ENCODE data around the gene ADAMTS14. TPM values are rescaled to one million over a fixed set of nuclear protein-coding genes. Genes with fewer than 3 reads are reported as not detected.

The ADAMTS14 gene
- polyA plus RNA-seq, 1 donor = 7.2 TPM

GRCh38 chr10:70677016-70677415, 4.7 kb downstream of the ADAMTS14 start:
- Histone ChIP-seq H3K36me3 (ENCODE audit: control insufficient read depth, insufficient read depth, low read length) (peaks cover 2% of the 10 kb centered on the region), H3K4me3 (ENCODE audit: low read length) (no peak overlapping the region), H3K27me3 (ENCODE audit: control insufficient read depth, insufficient read depth, low read length) (peaks cover 21% of the 10 kb centered on the region), H3K27ac (ENCODE audit: low read length) (peak overlapping the region; percentile 42), H3K9me3 (ENCODE audit: control insufficient read depth, low read depth, low read length) (no peaks in the 10 kb centered on the region), H3K4me1 (ENCODE audit: control insufficient read depth, insufficient read depth, low read length) (peaks cover 17% of the 10 kb centered on the region)
- DNase-seq = no peak
- no CpG with 5 or more reads among the region's 5 CpGs for WGBS (ENCODE audit: insufficient coverage, low lambda C conversion rate)

GRCh38 chr10:70677620-70678249, 5.4 kb downstream of the ADAMTS14 start:
- H3K4me1 ChIP-seq (ENCODE audit: control insufficient read depth, insufficient read depth, low read length) = peaks cover 17% of the 10 kb centered on the region
- no CpG with 5 or more reads among the region's 9 CpGs for WGBS (ENCODE audit: insufficient coverage, low lambda C conversion rate)
- H3K4me3 ChIP-seq (ENCODE audit: low read length) = no peak overlapping the region
- H3K27me3 ChIP-seq (ENCODE audit: control insufficient read depth, insufficient read depth, low read length) = peaks cover 19% of the 10 kb centered on the region
- peak overlapping the region; percentile 42 for H3K27ac ChIP-seq (ENCODE audit: low read length)
- H3K36me3 ChIP-seq (ENCODE audit: control insufficient read depth, insufficient read depth, low read length) = peaks cover 2% of the 10 kb centered on the region
- peak; percentile 78 to 88 for DNase-seq
- no peaks in the 10 kb centered on the region for H3K9me3 ChIP-seq (ENCODE audit: control insufficient read depth, low read depth, low read length)

GRCh38 chr10:70678250-70678635, 5.9 kb downstream of the ADAMTS14 start:
- no CpG with 5 or more reads among the region's 3 CpGs for WGBS (ENCODE audit: insufficient coverage, low lambda C conversion rate)
- H3K27ac ChIP-seq (ENCODE audit: low read length) = no peak overlapping the region

GRCh38 chr10:70678757-70679489, 6.6 kb downstream of the ADAMTS14 start:
- WGBS (ENCODE audit: insufficient coverage, low lambda C conversion rate) = no CpG with 5 or more reads among the region's 3 CpGs
- DNase-seq = no peak
- peaks cover 9% of the 10 kb centered on the region for H3K27me3 ChIP-seq (ENCODE audit: control insufficient read depth, insufficient read depth, low read length)
- H3K4me3 ChIP-seq (ENCODE audit: low read length) = no peak overlapping the region
- peaks cover 17% of the 10 kb centered on the region for H3K4me1 ChIP-seq (ENCODE audit: control insufficient read depth, insufficient read depth, low read length)
- no peak overlapping the region for H3K27ac ChIP-seq (ENCODE audit: low read length)
- no peaks in the 10 kb centered on the region for H3K9me3 ChIP-seq (ENCODE audit: control insufficient read depth, low read depth, low read length)
- peaks cover 2% of the 10 kb centered on the region for H3K36me3 ChIP-seq (ENCODE audit: control insufficient read depth, insufficient read depth, low read length)

More at GRCh38 chr10:70678250-70678635, 5.9 kb downstream of the ADAMTS14 start:
- peaks cover 2% of the 10 kb centered on the region for H3K36me3 ChIP-seq (ENCODE audit: control insufficient read depth, insufficient read depth, low read length)
- H3K4me3 ChIP-seq (ENCODE audit: low read length) = no peak overlapping the region
- H3K9me3 ChIP-seq (ENCODE audit: control insufficient read depth, low read depth, low read length) = no peaks in the 10 kb centered on the region
- peaks cover 17% of the 10 kb centered on the region for H3K4me1 ChIP-seq (ENCODE audit: control insufficient read depth, insufficient read depth, low read length)
- DNase-seq = no peak
- peaks cover 14% of the 10 kb centered on the region for H3K27me3 ChIP-seq (ENCODE audit: control insufficient read depth, insufficient read depth, low read length)

- H3K27ac ChIP-seq (ENCODE audit: low read length) = no peak overlapping the region
- H3K4me1 ChIP-seq (ENCODE audit: control insufficient read depth, insufficient read depth, low read length) = peaks cover 17% of the 10 kb centered on the region
- no peak overlapping the region for H3K4me3 ChIP-seq (ENCODE audit: low read length)
- H3K36me3 ChIP-seq (ENCODE audit: control insufficient read depth, insufficient read depth, low read length) = peaks cover 2% of the 10 kb centered on the region
- H3K27me3 ChIP-seq (ENCODE audit: control insufficient read depth, insufficient read depth, low read length) = peaks cover 6% of the 10 kb centered on the region
- WGBS (ENCODE audit: insufficient coverage, low lambda C conversion rate) = no CpG with 5 or more reads among the region's 10 CpGs
- no peak for DNase-seq
- H3K9me3 ChIP-seq (ENCODE audit: control insufficient read depth, low read depth, low read length) = no peaks in the 10 kb centered on the region
Measured at GRCh38 chr10:70679498-70679897, 7.2 kb downstream of the ADAMTS14 start.

DNA sequence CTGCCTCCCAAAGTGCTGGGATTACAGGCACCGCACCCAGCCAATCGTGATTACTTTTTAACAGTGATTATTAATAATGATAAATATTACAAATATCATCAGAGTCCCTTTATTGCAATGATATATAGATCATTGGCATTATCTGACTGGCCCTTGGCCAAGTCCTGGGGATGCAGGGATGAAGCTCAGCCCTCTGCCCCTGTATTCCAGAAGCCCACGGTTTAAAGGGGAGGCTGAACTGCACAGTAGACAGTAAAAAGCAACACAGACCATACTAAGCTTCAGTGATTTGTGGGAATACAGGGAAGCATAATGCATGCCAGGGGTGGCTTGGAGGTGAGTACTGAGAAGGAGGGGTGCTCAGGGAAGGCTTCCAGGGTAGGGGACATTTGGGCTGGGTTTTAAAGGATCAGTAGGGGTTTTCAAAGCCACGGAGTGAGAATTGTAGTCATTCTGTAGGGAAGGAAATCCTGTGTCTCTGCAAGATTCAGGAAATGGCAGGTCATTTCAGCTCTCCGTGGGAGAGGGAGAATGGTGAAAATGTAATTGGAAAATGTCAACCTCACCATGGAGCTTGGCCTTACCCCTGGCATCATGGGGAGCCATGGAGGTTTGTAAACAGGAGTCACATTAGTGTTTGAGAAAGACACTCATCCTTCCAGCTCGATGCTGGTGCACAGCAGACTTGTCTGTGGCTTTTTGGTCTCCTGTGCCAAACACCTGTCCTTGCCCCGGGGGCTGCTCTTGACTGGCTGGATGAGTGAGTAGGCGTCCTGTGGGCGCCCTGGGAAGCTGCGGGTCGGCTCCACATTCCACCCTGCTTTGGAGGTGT, 8.8 kb downstream of the ADAMTS14 start:
- H3K9me3 ChIP-seq (ENCODE audit: control insufficient read depth, low read depth, low read length) = no peaks in the 10 kb centered on the region
- peaks cover 19% of the 10 kb centered on the region for H3K4me1 ChIP-seq (ENCODE audit: control insufficient read depth, insufficient read depth, low read length)
- H3K27ac ChIP-seq (ENCODE audit: low read length) = no peak overlapping the region
- WGBS (ENCODE audit: insufficient coverage, low lambda C conversion rate) = no CpG with 5 or more reads among the region's 11 CpGs
- H3K36me3 ChIP-seq (ENCODE audit: control insufficient read depth, insufficient read depth, low read length) = peaks cover 2% of the 10 kb centered on the region
- no peaks in the 10 kb centered on the region for H3K27me3 ChIP-seq (ENCODE audit: control insufficient read depth, insufficient read depth, low read length)
- no peak overlapping the region for H3K4me3 ChIP-seq (ENCODE audit: low read length)
- DNase-seq = no peak

DNA sequence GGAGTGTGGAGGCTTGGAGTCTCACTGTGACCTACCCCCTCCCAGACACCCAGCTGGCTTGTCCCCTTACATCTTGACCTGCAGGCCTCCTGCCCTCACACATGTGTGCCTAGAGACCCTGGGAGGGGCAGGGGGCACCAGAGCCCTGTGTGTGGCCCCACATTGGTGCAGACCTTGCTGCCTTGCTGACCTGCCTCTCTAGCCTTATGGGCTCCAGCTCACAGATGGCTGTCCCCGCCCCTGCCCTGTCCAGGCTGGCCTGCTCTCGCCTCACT, 9.4 kb downstream of the ADAMTS14 start:
- no peak for DNase-seq
- no CpG with 5 or more reads among the region's 2 CpGs for WGBS (ENCODE audit: insufficient coverage, low lambda C conversion rate)
- Histone ChIP-seq H3K36me3 (ENCODE audit: control insufficient read depth, insufficient read depth, low read length) (peaks cover 2% of the 10 kb centered on the region), H3K4me1 (ENCODE audit: control insufficient read depth, insufficient read depth, low read length) (peaks cover 19% of the 10 kb centered on the region), H3K9me3 (ENCODE audit: control insufficient read depth, low read depth, low read length) (no peaks in the 10 kb centered on the region), H3K27me3 (ENCODE audit: control insufficient read depth, insufficient read depth, low read length) (no peaks in the 10 kb centered on the region), H3K27ac (ENCODE audit: low read length) (no peak overlapping the region), H3K4me3 (ENCODE audit: low read length) (no peak overlapping the region)

DNA sequence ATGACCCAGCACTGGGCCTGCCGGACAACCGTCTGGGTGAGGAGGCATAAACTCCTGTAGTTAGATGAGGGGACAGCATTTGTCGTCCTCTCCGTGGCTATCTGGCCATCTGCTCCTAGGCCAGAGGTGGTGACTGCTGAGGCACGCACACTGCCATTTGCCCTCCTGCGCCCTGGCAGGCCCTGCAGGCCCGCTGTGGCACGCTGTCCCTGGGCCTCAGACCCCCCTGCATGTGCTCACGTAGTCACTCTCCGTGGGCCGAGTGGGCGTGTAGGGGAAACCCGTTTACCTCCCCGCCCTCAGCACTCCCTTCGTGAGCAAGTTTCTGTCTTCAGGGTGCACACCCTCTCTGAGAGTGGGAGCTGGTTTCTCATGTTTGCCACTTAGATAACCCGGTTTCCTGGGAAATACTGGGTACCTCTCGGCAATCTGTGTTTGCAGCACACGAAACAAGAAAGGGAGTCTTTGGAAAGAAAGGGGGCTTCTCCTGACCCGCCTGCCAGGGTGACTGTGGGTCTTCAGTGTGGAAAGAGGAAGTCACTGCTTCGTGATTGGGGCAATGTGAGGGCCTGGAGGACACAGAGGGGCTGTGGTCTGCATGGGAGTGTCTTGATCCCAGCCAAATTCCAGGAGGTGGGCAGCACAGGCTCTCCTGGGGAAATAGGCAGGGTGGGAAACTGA, 10.8 kb downstream of the ADAMTS14 start:
- Histone ChIP-seq H3K36me3 (ENCODE audit: control insufficient read depth, insufficient read depth, low read length) (no peaks in the 10 kb centered on the region), H3K27me3 (ENCODE audit: control insufficient read depth, insufficient read depth, low read length) (no peaks in the 10 kb centered on the region), H3K4me3 (ENCODE audit: low read length) (no peak overlapping the region), H3K4me1 (ENCODE audit: control insufficient read depth, insufficient read depth, low read length) (peaks cover 10% of the 10 kb centered on the region), H3K9me3 (ENCODE audit: control insufficient read depth, low read depth, low read length) (no peaks in the 10 kb centered on the region), H3K27ac (ENCODE audit: low read length) (peak overlapping the region; percentile 6)
- no CpG with 5 or more reads among the region's 20 CpGs for WGBS (ENCODE audit: insufficient coverage, low lambda C conversion rate)
- DNase-seq = no peak

DNA sequence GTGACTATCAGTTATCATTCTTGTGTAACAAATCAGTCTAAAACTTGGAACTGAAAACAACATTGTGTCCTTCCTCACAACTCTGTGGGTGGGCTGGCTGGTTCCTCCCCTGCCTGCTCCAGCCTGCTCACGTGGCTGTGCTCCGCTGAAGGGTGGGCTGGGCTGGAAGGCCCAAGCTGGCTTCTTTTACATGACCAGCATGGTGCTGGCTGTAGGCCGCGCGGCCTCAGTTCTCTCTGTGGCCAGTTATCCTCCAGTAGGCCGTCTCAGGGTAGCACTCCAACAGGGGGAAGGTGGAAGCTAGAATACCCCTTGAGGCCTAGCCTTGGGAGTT, 11.3 kb downstream of the ADAMTS14 start:
- Histone ChIP-seq H3K36me3 (ENCODE audit: control insufficient read depth, insufficient read depth, low read length) (no peaks in the 10 kb centered on the region), H3K4me1 (ENCODE audit: control insufficient read depth, insufficient read depth, low read length) (peaks cover 7% of the 10 kb centered on the region), H3K9me3 (ENCODE audit: control insufficient read depth, low read depth, low read length) (no peaks in the 10 kb centered on the region), H3K4me3 (ENCODE audit: low read length) (no peak overlapping the region), H3K27me3 (ENCODE audit: control insufficient read depth, insufficient read depth, low read length) (no peaks in the 10 kb centered on the region), H3K27ac (ENCODE audit: low read length) (peak overlapping the region; percentile 6)
- no CpG with 5 or more reads among the region's 6 CpGs for WGBS (ENCODE audit: insufficient coverage, low lambda C conversion rate)
- no peak for DNase-seq

DNA sequence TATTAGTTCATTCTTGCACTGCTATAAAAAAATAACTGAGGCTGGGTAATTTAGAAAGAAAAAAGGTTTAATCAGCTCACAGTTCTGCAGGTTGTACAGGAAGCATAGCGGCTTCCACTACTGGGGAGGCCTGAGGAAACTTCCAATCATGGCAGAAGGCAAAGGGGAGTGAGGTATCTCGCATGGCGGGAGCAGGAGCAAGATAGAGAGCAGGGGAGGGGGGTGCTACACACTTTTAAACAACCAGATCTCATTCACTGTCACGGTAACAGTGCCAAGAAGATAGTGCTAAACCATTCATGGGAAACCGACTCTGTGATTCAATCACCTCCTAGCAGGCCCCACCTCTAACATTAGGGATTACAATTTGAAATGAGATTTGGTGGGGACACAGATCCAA, 11.6 kb downstream of the ADAMTS14 start:
- no peaks in the 10 kb centered on the region for H3K27me3 ChIP-seq (ENCODE audit: control insufficient read depth, insufficient read depth, low read length)
- no peak for DNase-seq
- H3K27ac ChIP-seq (ENCODE audit: low read length) = no peak overlapping the region
- no peaks in the 10 kb centered on the region for H3K9me3 ChIP-seq (ENCODE audit: control insufficient read depth, low read depth, low read length)
- peaks cover 3% of the 10 kb centered on the region for H3K4me1 ChIP-seq (ENCODE audit: control insufficient read depth, insufficient read depth, low read length)
- no CpG with 5 or more reads among the region's 5 CpGs for WGBS (ENCODE audit: insufficient coverage, low lambda C conversion rate)
- H3K4me3 ChIP-seq (ENCODE audit: low read length) = no peak overlapping the region
- H3K36me3 ChIP-seq (ENCODE audit: control insufficient read depth, insufficient read depth, low read length) = no peaks in the 10 kb centered on the region
